ENCODE data around the gene E2F1.

DNA sequence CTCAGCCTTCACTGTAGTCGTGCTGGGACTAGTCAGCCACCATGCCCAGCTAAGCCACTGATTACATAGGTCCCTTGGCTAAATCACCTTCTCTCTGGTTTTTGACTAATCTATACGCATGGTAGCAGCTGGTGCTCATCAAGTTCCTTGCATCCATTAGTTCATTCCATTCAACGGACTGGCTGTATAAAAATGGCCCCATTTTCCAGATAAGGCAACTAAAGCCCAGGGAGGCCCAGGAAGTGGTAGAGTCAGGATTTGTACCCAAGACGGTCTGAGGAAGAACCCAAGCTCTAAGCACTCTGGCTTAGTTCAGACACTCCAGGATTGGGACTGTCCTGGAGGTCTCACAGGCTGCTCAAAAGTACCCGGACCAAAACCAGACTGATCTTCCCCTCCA lies 4.9 kb downstream of the E2F1 start:
- TF ChIP-seq ZSCAN18 (CRISPR knock-in tag; IDR thresholded peaks at IDR 0.05), result no peak
- TF ChIP-seq CTCF (IDR thresholded peaks at IDR 0.05), result no peak
- TF ChIP-seq USF2 (CRISPR knock-in tag; IDR thresholded peaks at IDR 0.05), result no peak
- TF ChIP-seq PRDM15 (CRISPR knock-in tag; IDR thresholded peaks at IDR 0.05), result no peak
- TF ChIP-seq CREM (CRISPR knock-in tag; IDR thresholded peaks at IDR 0.05), result no peak
- TF ChIP-seq NR3C1 (CRISPR knock-in tag; conservative IDR thresholded peaks at IDR 0.05; ENCODE audit: low read depth), result no peak
- TF ChIP-seq MYBL2 (CRISPR knock-in tag; IDR thresholded peaks at IDR 0.05), result no peak
- no peak for TF ChIP-seq ZBTB21 (CRISPR knock-in tag; IDR thresholded peaks at IDR 0.05; ENCODE audit: borderline replicate concordance)
- TF ChIP-seq, protein P1, sequence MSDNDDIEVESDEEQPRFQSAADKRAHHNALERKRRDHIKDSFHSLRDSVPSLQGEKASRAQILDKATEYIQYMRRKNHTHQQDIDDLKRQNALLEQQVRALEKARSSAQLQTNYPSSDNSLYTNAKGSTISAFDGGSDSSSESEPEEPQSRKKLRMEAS (CRISPR knock-in tag; IDR thresholded peaks at IDR 0.05), result no peak

Measured in WTC11 (cell line).